IgD-negative memory B cell (primary cell): Measurements from ENCODE around the gene SCYL3. TPM values are rescaled to one million over a fixed set of nuclear protein-coding genes. Genes with fewer than 3 reads are reported as not detected.
"Not testable (repeated sequence)": the region's sequence is repeated elsewhere in the genome, so short reads cannot be mapped to it uniquely, and the experiment has no call there.

Experiments
- H3K27ac Mint-ChIP-seq, 3 donors: one replicate each; pipeline ENCODE4 v1.8.0; 2020 to 2022; ENCODE audit warnings: mild to moderate bottlenecking in 3 of 3, mixed read lengths in 3 of 3, moderate library complexity in 1 of 3
- H3K27me3 Mint-ChIP-seq: one replicate; pipeline ENCODE4 v1.8.0; 2021; ENCODE audit warnings: mixed read lengths
- H3K36me3 Mint-ChIP-seq: one replicate; pipeline ENCODE4 v1.8.0; 2020; ENCODE audit warnings: mild to moderate bottlenecking, mixed read lengths
- H3K4me1 Mint-ChIP-seq, 3 donors: one replicate each; pipeline ENCODE4 v1.8.0; 2020 to 2022; ENCODE audit warnings: mixed read lengths in 3 of 3, mild to moderate bottlenecking in 1 of 3
- H3K4me3 Mint-ChIP-seq, 4 donors: one replicate each; pipeline ENCODE4 v1.8.0; 2020 to 2022; ENCODE audit warnings: mild to moderate bottlenecking in 4 of 4, mixed read lengths in 4 of 4, moderate library complexity in 3 of 4
- H3K9me3 Mint-ChIP-seq, 3 donors: one replicate each; pipeline ENCODE4 v1.8.0; 2020 to 2021; ENCODE audit warnings: mixed read lengths in 3 of 3, mild to moderate bottlenecking in 1 of 3
- polyA plus RNA-seq: library from polyadenylated mRNA; unstranded; fragments of 300-500 nt; fragmentation: Illumina TruSeq; gene quantifications from one replicate; pipeline ENCODE4 v1.2.3, GENCODE V29; 2021

SCYL3 gene, protein sequence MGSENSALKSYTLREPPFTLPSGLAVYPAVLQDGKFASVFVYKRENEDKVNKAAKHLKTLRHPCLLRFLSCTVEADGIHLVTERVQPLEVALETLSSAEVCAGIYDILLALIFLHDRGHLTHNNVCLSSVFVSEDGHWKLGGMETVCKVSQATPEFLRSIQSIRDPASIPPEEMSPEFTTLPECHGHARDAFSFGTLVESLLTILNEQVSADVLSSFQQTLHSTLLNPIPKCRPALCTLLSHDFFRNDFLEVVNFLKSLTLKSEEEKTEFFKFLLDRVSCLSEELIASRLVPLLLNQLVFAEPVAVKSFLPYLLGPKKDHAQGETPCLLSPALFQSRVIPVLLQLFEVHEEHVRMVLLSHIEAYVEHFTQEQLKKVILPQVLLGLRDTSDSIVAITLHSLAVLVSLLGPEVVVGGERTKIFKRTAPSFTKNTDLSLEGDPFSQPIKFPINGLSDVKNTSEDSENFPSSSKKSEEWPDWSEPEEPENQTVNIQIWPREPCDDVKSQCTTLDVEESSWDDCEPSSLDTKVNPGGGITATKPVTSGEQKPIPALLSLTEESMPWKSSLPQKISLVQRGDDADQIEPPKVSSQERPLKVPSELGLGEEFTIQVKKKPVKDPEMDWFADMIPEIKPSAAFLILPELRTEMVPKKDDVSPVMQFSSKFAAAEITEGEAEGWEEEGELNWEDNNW
- polyA plus RNA-seq: 15.1 TPM

DNA sequence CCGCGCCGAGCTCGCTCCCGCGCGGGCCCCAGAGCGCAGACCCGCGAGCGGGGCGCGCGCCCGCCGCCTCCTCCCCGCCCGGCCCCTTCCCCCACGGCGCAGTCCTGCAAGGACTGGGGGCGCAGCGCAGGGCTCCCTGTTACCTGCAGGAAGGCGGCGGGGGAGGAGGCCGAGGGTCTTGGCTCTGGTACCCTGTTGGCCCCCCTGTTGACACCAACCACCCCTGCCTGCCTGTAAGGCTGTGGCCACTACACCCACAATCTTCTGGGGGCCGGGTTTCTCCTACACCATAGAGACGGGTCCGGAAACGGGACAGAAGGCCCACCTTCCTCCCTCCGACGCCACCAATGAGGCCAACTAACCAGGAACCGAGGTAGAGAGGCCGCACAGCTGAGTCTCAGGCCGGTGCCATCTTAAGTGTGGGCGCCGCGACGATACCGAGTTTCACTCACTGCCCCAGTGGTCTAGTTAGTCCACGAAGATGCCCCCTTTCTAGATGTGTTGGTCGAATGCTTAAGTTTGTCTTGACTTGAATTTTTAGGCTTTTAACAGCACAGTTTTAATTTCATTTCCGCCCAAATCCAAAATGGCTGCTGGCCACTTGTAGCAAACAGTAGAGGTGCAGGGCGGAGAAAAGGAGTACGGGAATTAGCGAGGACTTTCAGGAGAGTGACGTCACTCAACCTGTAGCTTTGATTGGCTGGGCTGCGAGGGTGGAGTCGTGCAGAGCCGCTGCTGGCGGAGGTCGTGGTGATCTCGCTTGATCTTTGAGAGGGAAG lies at the start of gene SCYL3:
Gene SCYL3, minus strand, starts transcription at position 252 of the 779 bp plus-strand sequence. CDS start 5,056 bp downstream, outside the sequence.
- Mint-ChIP-seq H3K27ac (peak within 1 kb of the TSS; percentile 98 to 100 (median 100)), H3K4me3 (peak within 1 kb of the TSS; percentile 90 to 98 (median 94)), H3K27me3 (no peaks in the 10 kb centered on the region), H3K4me1 (peaks cover 26 to 35% (median 35%) of the 10 kb centered on the region in 3 donors), H3K9me3 (no peaks in the 10 kb centered on the region), H3K36me3 (peaks cover 3% of the 10 kb centered on the region)

DNA sequence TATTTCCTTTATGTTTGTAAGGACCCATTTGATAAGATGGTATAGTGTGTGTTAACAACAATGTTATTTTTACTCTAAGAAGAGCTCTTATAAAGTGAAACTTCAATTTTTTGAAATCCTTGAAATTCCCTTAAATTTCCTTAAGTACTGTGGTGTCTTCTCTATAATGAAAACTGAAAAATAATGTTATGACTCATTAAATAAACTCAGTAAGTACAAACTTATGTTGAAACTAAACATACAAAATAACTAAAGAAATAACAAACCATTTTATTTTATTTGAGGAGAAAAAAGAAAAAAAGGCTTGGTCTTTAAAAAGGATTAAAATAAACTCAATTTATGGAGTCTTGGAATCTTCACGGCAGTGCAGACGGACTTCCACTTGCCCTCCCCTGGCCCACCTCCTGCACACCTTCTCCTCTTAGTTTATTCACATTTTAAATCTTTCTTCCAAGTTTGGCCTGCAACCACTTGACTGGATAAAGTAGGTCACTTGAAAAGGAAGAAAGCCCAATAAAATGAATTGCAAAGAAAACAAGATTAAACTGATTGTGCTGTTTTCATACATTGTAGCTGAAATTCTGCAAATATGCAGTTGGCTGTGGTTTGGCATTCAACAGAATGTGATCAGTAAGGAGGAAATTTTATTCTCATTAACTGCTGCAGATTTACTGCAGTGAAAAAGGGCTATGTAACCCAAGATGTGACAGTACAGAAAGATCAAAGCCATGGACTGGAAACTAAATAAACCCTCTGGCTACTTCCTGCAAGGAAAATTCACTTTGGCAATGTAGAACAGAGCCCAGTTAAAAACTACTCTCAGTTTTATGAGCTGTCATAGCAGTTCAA lies 48.5 kb upstream of the SCYL3 start:
- Mint-ChIP-seq H3K9me3 (no peaks in the 10 kb centered on the region), H3K27ac (no peak overlapping the region), H3K4me1 (no peaks in the 10 kb centered on the region), H3K36me3 (no peaks in the 10 kb centered on the region), H3K4me3 (no peak overlapping the region), H3K27me3 (no peaks in the 10 kb centered on the region)

DNA sequence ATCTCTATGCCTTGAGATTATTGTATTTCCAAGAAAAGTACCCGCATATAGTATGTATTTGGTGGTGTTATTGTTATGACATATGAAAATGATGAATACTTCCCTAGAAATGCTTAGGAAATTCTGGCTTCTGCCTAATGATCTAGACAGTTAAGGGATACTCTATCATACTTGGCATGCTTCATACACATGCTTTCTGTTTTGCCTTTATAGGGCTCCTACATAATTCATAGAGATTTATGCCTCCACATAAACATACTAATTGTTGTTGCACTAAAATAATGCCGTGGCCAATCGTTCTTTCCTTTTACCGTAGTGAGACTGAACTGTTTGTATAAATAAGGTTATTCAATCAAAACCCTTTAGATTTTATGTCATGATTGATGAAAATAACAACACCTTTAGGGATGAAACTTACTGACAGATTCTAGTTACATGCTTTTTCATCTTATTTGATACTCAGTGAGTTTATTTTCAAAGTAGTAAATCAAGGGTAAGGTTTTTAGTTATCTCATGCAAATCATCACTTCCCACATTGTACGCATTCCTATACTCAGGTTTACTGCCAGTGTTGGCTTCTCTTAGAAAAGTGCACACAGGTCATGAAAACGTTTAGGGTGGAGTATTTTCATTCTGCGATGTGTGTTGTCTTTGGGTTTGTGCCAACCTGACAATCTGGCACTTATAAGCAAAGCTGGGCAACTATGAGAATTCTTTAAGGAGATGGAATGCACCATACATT lies 40.5 kb upstream of the SCYL3 start:
- Mint-ChIP-seq H3K36me3 (no peaks in the 10 kb centered on the region), H3K27ac (no peak overlapping the region), H3K4me1 (no peaks in the 10 kb centered on the region), H3K27me3 (no peaks in the 10 kb centered on the region), H3K4me3 (no peak overlapping the region), H3K9me3 (no peaks in the 10 kb centered on the region)

DNA sequence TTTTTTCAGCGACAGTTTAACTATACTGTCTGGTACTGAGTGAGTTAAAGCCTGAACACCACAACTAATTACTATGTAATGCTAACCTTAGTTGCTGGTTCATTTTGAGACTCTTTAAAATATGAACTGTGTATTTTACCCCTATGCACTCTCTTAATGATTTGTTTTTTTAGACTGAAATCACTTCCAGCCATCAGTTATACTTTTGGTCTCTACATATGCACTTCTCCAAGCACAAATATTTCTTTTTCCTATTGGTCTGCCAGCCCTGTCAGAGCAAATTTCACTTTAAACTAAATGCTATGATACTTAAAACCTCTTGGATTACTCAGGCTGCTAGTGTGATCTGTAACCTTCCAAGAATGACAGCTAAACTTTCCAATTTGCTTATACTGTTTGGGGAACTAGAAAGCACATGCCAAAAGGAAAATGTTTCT lies 38.1 kb upstream of the SCYL3 start:
- no peaks in the 10 kb centered on the region for H3K27me3 Mint-ChIP-seq
- H3K4me1 Mint-ChIP-seq: peaks cover 0 to 3% (median 0%) of the 10 kb centered on the region in 3 donors
- H3K9me3 Mint-ChIP-seq: no peaks in the 10 kb centered on the region
- no peak overlapping the region for H3K4me3 Mint-ChIP-seq
- H3K27ac Mint-ChIP-seq: no peak overlapping the region
- H3K36me3 Mint-ChIP-seq: no peaks in the 10 kb centered on the region

DNA sequence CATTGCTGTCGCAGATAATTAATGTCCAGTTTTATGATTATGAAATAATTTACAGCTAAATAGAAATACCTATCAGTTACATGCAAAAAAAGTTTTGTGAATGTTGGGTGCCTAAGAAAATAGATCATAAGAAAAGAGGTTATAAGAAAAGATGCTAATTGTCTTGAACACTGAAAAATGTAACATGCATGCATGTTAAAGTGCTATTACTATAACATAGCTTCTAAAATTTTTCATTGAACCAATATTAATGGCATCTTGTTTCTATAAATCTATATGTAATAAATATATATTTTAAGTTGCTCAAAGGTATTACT lies 35.5 kb upstream of the SCYL3 start:
- Mint-ChIP-seq H3K27ac (no peak overlapping the region), H3K27me3 (no peaks in the 10 kb centered on the region), H3K4me1 (peaks cover 0 to 3% (median 0%) of the 10 kb centered on the region in 3 donors), H3K4me3 (no peak overlapping the region), H3K9me3 (no peaks in the 10 kb centered on the region), H3K36me3 (no peaks in the 10 kb centered on the region)

DNA sequence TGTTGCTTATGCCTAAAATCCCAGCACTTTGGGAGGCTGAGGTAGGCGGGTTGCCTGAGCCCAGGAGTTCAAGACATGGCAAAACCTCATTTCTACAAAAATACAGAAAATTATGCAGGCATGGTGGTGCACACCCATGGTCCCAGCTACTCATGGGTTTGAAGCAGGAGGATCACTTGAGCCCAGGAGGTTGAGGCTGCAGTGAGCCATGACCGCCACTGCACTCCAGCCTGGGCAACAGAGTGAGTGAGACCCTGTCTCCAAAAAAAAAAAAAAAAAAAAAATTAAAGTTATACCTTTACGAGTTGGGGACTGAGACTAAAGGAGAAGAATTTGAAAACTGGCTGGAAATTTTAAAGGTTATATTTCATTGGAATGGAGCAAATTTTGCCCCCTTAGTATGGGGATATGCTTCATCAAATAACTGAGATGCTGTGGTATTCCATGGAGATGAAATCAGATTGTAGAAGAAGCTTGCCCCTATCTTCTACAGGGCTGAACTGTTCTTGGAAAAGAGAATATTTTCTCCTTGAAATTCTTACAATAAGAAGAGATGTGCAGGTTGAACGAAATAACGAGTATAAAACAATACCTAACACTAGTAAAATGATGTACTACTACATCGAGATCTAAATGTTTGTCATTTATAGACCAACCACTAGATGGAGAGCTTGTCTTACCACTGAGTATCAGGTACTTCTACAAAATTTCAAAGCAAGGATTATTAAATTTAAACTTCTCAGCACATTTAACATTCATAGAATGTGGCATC lies 34.9 kb upstream of the SCYL3 start:
- no peaks in the 10 kb centered on the region for H3K9me3 Mint-ChIP-seq
- H3K4me1 Mint-ChIP-seq: peaks cover 0 to 3% (median 0%) of the 10 kb centered on the region in 3 donors
- H3K36me3 Mint-ChIP-seq: no peaks in the 10 kb centered on the region
- no peaks in the 10 kb centered on the region for H3K27me3 Mint-ChIP-seq
- no peak overlapping the region for H3K27ac Mint-ChIP-seq
- H3K4me3 Mint-ChIP-seq: no peak overlapping the region

DNA sequence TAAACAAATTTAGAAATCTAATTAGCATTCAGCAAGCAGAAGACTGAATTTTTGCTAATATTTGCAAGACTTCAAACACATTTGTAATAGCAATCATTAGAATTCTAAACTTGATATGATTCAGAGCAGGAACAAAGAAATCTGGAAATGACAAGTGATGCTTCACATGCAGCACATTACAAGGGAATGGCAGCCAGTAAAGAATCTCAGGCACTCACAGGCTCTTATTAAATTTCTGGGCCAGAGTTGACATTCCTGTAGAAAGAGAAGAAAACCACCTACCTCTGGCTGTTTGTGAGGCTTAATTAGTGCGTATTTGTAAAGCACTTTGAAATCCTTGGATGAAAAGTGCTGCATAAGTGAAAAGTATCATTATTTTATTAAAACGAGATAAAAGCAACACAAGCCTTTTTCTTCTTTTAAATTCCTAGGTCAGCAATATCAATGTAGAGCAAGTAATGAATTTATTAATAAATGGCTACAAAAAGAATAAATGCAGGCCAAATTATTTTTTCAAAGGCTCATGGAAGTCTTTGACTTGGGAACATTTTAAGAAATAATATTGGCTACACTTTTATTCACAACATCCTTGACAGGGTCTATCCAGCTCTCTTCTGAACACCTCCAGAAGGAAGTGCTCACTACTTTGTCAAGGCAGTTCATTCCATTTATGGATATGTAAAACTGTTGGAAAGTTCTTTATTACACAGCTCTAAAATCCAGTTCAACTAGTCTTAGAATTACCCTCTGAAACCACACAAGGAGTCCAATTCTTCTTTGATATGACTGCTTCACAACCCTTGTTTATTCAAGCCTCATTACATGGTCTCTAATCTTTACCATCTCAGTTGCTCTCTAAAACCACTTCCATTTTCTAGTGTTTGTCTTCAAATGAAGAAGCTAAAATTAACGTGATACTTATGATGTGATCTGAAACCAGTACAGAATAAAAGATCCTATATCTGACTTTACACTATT lies 32.1 kb upstream of the SCYL3 start:
- peaks cover 0 to 3% (median 0%) of the 10 kb centered on the region in 3 donors for H3K4me1 Mint-ChIP-seq
- H3K36me3 Mint-ChIP-seq: peaks cover 10% of the 10 kb centered on the region
- H3K27ac Mint-ChIP-seq: no peak overlapping the region
- no peaks in the 10 kb centered on the region for H3K27me3 Mint-ChIP-seq
- no peaks in the 10 kb centered on the region for H3K9me3 Mint-ChIP-seq
- H3K4me3 Mint-ChIP-seq: no peak overlapping the region

DNA sequence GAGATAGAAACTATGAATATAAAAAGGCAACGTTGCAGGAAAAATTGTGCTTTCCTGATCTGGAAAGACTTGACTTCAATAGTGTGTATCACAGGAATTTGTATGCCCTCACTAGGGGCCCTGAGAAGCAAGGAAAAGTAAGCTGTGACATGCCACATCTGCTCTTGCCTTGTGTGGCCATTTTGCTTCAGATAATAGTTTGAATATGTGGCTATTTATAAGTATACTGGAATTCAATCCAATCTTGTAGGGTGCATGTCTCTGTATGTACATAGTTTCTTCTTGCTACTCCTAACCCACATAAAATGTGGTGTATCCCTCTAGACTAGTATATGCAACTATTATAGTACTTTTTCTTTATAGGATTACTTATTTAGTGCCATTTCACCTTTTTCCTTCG lies 31.1 kb upstream of the SCYL3 start:
- peaks cover 0 to 3% (median 0%) of the 10 kb centered on the region in 3 donors for H3K4me1 Mint-ChIP-seq
- H3K27me3 Mint-ChIP-seq: no peaks in the 10 kb centered on the region
- peaks cover 13% of the 10 kb centered on the region for H3K36me3 Mint-ChIP-seq

DNA sequence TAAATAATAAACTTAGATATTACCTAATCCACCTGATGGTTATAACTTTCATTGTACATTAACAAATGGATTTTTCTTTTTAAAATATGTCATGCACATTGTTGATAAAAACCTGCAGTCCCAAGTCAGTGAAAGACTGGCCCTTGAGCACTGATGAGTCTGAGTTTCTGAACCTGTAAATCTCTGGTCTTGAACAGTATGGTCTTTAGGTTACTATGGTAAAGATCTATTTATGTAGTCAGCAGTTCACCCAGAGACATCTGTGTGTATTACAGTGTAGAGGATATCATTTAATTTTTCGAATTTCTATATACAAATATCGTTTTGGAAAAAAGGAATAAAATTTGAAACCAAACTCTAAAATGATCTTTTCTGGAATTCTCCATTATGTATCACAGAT lies 30.4 kb upstream of the SCYL3 start:
- Mint-ChIP-seq H3K4me1 (peaks cover 0 to 3% (median 0%) of the 10 kb centered on the region in 3 donors), H3K4me3 (no peak overlapping the region), H3K27ac (no peak overlapping the region), H3K36me3 (peaks cover 13% of the 10 kb centered on the region), H3K9me3 (no peaks in the 10 kb centered on the region), H3K27me3 (no peaks in the 10 kb centered on the region)

More for the DNA sequence above, 31.1 kb upstream of the SCYL3 start:
- no peak overlapping the region for H3K27ac Mint-ChIP-seq
- no peaks in the 10 kb centered on the region for H3K9me3 Mint-ChIP-seq
- H3K4me3 Mint-ChIP-seq: no peak overlapping the region

DNA sequence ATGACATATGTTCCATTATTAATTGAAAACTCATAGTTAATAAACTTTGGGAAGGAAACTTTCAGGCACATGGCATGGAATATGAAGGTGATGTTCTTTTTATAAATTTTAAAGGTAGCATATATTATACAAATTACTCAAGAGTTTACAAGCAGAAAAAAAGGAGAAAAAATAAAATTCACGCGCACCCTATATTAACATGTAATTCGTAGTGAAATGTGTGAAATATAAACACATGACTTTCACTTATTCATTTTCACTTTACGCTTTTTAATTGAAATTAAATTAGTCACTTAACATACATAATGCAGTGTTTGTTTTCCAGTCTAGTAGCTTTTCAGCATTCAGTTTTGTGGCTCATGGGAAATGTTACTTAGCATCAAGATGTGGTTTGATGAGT lies 27.4 kb upstream of the SCYL3 start:
- no peak overlapping the region for H3K27ac Mint-ChIP-seq
- peaks cover 13% of the 10 kb centered on the region for H3K36me3 Mint-ChIP-seq
- no peaks in the 10 kb centered on the region for H3K9me3 Mint-ChIP-seq
- H3K4me1 Mint-ChIP-seq: no peaks in the 10 kb centered on the region
- no peaks in the 10 kb centered on the region for H3K27me3 Mint-ChIP-seq
- no peak overlapping the region for H3K4me3 Mint-ChIP-seq

DNA sequence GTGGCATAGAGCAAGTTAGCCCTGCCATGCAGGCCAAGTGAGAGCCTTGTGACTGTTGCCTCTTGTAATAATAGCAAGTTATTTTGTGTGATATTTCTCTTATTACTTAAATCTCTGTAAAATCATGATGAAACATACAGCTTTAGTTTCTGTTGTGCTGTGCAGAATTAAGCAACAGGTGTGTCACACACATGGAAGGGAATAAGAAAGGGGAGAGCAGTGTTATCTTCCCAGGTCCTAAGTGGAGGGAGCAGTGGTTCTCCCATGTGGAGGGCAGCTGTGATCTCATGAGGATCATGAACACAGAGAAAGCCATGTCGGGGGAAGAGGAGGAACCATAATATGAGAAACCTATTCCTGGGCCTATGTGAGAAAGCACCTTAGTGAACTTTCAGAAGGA lies 25.2 kb upstream of the SCYL3 start:
- peaks cover 0 to 5% (median 0%) of the 10 kb centered on the region in 3 donors for H3K4me1 Mint-ChIP-seq
- peak overlapping the region in 1 of 3 donors; percentile 17 for H3K27ac Mint-ChIP-seq
- H3K36me3 Mint-ChIP-seq: peaks cover 13% of the 10 kb centered on the region
- no peak overlapping the region for H3K4me3 Mint-ChIP-seq
- H3K9me3 Mint-ChIP-seq: peaks cover 0 to 1% (median 0%) of the 10 kb centered on the region in 3 donors
- no peaks in the 10 kb centered on the region for H3K27me3 Mint-ChIP-seq

DNA sequence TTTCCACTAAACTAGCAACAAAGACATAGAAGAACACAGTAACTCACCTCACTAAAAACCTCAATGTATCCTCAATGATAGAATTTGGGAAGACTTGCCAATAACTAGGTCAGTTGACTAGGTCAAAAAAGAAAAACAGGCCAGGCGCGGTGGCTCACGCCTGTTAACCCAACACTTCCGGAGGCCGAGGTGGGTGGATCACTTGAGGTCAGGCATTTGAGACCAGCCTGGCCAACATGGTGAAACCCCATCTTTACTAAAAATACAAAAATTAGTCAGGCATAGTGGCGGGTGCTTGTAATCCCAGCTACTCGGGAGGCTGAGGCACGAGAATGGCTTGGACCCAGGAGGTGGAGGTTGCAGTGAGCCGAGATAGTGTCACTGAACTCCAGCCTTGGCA lies 24.5 kb upstream of the SCYL3 start:
- H3K9me3 Mint-ChIP-seq, H3K4me3 Mint-ChIP-seq, H3K36me3 Mint-ChIP-seq, H3K4me1 Mint-ChIP-seq, H3K27ac Mint-ChIP-seq, H3K27me3 Mint-ChIP-seq: not testable (repeated sequence)
